Esophagus squamous epithelium (tissue), 4 donors: ENCODE results near the gene TMEM132D.

Source experiments
- POLR2A ChIP-seq, 4 donors: fragments of 450-650 bp; IDR thresholded peaks; one replicate each; pipeline ENCODE4 v1.6.1; 2017; ENCODE audit warnings: antibody characterized with exemption in 4 of 4, mild to moderate bottlenecking in 4 of 4, moderate library complexity in 3 of 4
- TF ChIP-seq, protein P1 (sequence below), 6 experiments: fragments of 450-650 bp in 4 of 6; fragments of 200-600 bp in 2 of 6; sonication (generic) in 2 of 6; IDR thresholded peaks; one replicate each; pipeline ENCODE4 v1.5.1; 2016 to 2019; ENCODE audit warnings: antibody characterized with exemption in 6 of 6, mild to moderate bottlenecking in 4 of 6, moderate library complexity in 4 of 6

DNA sequence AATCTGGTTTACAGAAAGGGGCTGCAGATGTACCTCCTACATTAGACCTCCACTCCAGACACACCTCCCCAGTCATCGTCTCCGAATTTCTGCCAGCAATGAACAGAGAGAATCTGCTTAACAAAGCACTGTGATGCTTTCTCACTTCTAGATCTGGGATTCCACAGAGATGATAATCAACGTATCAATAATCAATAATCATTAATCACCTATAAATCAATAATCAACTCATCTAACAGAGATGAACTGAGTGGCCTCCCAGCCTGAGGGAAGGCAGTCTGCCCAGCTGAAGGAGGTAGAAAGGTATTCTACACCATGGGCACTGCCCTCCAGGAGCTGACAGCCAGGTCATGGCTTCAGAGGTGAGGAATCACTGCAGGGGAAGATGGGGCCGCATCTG lies 183.2 kb downstream of the TMEM132D start:
- TF ChIP-seq, protein P1, sequence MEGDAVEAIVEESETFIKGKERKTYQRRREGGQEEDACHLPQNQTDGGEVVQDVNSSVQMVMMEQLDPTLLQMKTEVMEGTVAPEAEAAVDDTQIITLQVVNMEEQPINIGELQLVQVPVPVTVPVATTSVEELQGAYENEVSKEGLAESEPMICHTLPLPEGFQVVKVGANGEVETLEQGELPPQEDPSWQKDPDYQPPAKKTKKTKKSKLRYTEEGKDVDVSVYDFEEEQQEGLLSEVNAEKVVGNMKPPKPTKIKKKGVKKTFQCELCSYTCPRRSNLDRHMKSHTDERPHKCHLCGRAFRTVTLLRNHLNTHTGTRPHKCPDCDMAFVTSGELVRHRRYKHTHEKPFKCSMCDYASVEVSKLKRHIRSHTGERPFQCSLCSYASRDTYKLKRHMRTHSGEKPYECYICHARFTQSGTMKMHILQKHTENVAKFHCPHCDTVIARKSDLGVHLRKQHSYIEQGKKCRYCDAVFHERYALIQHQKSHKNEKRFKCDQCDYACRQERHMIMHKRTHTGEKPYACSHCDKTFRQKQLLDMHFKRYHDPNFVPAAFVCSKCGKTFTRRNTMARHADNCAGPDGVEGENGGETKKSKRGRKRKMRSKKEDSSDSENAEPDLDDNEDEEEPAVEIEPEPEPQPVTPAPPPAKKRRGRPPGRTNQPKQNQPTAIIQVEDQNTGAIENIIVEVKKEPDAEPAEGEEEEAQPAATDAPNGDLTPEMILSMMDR (IDR thresholded peaks at IDR 0.05): no peak
- no peak for TF ChIP-seq POLR2A (IDR thresholded peaks at IDR 0.05)
